ENCODE results near the gene KCNIP4.

The KCNIP4 gene

GRCh38 chr4:21018817-21019216 lies 929.8 kb downstream of the KCNIP4 start:
- DNase-seq, result no peak

DNA sequence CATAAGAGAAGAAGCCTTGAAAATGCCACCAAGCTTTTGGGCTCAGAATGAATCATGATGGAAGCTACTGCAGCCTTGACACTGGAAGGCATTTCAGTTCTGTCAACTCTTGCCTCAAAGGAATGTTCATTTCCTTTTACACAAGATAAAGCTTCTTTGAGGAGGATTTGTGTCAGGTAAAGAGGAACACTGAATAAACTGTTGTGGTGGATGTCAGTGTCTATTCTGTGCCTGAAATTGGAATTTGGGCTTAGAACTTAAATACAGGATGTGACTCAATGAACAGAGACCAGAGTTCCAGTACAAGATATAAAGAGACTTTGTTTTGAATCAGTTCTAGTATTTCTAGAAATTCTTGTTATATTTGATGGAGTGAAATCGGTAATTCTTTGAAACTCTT lies 935.1 kb downstream of the KCNIP4 start:
- DNase-seq, result no peak

GRCh38 chr4:21012851-21013331 lies 935.7 kb downstream of the KCNIP4 start:
- DNase-seq, result no peak

DNA sequence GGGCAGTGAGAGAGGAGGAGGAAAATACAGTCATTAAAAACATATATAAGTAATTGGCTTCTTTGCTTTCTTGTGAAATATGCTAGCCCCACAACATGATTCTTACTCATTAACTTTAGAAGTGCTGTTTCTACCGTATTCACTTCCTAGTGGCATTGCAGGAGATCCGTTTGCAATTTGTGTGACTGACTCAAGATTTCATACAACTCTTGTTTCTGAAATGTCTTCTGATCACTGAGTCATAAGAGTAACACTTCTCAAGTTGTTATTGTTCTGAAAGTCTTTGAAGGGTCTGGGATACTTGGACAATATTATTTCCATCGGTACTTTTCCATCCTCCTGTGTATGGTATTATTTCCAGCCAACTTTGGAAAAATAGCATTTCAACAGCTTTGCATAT lies 937.5 kb downstream of the KCNIP4 start:
- no peak for DNase-seq

DNA sequence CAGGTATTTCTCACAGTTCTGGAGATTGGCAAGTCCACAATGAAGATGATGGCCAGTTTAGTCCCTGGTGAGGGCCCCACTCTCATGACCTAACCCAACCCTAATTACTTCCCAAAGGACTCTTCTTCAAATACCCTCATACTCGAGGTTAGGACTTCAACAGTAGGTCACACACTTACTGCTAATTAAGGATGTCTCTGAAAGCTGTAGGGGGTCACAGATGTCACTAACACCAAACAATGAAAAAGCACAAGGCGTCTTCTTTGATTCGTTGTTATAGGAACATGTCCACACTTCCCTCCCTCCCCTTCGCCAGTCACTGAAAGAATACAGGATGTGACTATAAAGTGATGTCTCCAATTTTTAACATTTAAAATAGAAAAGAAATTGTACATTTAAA lies 938.6 kb downstream of the KCNIP4 start:
- DNase-seq, result no peak

- DNase-seq, result no peak
Observed at GRCh38 chr4:21005647-21006046, 942.9 kb downstream of the KCNIP4 start.

DNA sequence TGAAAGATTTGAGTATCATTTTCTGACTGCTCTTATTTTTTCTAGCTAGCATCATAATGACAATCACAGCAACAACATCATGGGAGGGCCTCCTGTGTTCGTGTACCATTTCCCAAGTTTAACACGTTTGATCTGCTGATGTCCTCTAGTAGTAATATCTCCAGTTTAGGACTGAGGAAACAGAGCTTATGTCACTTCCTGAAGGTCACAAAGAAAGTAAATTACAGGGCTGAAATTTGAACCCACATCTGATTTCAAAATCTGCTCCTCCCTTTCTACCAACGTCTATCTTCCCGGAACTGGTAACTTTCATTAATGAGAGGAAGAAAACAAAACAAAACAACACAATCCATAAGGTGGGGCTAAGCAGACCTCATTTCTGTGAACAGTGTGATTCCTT lies 945.6 kb downstream of the KCNIP4 start:
- no peak for DNase-seq

DNA sequence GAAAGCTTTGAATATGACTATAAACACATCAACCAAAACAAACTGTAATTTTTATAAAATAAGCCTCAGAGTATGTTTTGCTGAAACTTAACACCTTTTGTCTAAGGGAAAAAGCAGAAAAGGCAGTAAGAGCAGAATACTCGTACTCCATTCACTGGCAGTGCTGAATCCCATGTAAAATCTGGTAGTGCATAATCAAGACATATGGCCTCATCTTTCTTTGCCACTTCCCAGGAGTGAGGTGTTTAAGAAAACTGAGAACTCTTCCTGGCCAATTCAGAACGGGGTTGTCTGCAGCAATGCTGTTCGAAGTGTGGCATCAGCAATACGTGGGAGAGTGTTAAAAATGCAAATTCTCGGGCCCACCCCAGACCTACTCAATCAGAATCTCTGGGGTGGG lies 946.3 kb downstream of the KCNIP4 start:
- DNase-seq, result no peak

DNA sequence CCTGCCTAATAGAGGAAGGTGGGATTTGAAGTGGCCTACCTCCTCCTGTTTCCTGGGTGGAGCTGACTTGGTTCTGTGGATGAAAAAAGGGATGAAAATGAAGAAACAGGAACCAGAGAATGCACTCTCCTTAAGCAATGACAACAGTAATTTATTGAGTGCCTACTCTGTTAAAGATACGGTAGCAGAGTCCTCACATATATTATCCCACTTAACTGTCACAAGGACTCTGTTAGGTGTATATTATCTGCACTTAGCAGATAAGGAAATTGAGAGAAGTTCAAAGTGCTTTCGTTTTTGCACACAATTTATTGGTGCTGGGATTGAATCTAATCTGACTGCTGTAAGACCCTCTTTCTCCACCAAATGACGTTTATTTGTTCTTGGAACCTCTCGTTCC lies 947.1 kb downstream of the KCNIP4 start:
- no peak for DNase-seq

GRCh38 chr4:20997886-20998285 lies 950.7 kb downstream of the KCNIP4 start:
- no peak for DNase-seq

DNA sequence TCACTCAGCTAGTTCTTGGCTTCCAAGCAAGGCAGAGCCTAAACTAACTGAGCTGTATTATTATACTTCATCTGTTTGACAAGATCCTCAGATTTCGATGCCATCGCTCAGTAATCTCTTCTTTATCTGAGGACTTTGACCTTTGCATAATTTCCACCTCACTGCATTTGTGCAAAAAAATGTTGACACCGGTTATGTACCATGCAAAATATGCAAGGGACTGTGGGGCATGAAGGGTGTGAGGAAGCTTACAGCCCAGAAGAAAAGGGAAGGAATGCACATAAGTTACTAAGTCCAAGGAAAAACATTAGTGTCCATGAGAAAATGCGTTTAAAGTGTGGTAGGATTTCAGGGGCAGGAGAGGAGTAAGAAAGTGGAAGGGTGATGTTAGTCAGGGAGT lies 953.0 kb downstream of the KCNIP4 start:
- DNase-seq, result no peak

- no peak for DNase-seq
Observed at GRCh38 chr4:20995015-20995414, 953.6 kb downstream of the KCNIP4 start.

DNA sequence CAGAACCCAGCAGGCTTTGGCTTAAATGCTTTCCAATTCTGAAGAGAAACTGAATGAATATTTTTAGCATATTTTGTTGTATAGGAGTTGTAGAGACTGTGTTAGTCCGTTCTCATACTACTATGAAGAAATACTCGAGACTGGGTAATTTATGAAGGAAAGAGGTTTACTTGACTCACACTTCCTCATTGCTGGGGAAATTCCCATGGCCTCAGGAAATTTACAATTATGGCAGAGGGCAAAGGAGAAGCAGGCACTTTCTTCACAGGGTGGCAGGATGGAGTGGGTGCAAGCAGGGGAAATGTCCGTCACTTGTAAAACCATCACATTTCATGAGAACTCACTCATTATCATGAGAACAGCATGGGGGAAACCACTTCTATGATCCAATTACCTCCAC lies 956.6 kb downstream of the KCNIP4 start:
- DNase-seq, result no peak

GRCh38 chr4:20987191-20987590 lies 961.4 kb downstream of the KCNIP4 start:
- no peak for DNase-seq

DNA sequence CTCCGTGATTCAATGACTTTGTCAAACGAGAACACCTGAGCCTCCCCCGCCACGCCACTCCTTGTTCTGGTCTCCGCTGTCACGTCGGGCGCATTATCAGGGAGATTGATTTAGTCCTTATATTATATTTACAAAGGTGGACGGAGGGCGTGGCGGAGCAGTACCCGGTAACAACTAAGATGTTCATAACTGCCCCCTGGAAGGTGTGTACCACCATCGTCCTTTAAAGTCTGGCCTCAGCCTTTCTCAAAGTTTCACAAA lies 964.1 kb downstream of the KCNIP4 start:
- DNase-seq, result no peak

DNA sequence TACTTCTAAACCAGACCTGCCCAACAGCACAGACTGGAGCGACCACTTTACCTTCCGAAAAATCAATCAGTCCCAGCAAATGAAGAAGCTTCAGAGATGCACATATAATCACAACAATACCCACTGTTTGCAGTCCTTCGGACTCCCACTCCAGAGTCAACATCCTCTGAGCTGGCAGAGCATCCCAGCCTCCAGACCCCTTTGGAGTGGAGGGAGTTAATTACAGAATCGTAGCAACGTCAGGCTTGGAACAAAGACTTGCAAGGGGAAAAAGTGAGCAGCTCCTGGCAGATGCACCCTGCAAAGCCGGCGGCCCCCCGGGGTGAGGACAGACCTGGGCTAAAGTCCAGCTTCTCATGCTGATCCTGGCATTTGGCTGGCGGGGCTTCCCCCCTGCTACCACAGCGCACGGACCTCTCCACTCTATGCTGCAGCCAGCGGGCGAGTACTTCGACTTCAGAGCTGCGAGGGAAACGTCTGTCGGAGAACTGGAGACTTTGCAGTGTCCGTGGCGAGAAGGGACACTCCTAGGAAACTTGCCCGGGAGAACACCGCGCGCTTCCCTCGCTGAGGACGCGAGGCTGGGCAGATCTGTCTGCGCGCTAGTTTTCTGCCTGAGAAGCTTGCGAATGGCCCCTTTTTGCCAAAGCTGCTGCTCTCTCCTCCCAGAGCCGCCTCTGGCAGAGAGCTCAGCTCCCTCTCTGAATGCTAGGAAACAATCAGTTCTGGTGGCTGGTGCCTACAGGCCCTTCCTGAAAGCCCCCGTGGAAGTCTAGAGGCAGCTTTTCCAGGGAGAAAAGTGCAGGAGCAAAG lies 964.6 kb downstream of the KCNIP4 start:
- DNase-seq, result no peak

DNA sequence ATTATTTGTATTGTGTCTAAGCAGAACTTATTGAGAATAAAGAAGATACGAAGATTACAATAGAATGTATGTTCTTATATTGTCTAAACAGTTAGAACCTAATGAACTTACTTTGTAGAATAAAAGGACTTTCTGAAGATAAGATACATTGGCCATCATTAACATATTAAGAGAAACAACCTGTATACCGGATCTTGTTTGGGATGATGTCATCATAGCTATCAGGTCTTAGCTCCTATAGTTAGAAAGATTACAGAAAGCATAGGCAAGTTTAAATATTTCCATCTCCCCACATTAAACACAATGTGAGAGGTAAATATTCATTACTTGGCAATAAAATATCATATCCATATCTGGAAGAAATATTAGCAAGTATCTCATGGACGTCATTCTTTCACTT lies 966.0 kb downstream of the KCNIP4 start:
- DNase-seq, result no peak

DNA sequence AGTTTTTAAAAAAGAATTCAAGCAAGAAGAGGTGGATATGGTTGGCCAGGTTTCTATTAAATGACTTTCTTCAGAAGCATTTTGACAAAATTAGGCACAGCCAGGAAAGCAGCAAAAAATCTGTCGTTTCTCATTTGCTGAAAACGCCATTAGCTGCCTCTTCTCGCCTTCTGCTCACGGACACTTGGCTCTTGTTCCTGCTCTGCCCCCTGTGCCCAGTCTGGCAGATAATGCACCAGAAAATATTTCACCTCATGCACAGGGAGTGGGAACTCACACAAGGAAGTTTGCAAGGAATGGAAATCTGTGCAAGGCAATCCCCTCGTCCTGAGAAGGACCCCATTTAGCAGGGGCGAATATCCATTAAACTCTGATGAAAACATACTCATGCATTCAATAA lies 988.3 kb downstream of the KCNIP4 start:
- no peak for DNase-seq

GRCh38 chr4:20954541-20954940 lies 994.0 kb downstream of the KCNIP4 start:
- DNase-seq, result no peak

GRCh38 chr4:20944961-20945360 lies 1003.6 kb downstream of the KCNIP4 start:
- DNase-seq, result no peak

- no peak for DNase-seq
Observed at GRCh38 chr4:20944451-20944850, 1004.1 kb downstream of the KCNIP4 start.

- DNase-seq, result no peak
Observed at GRCh38 chr4:20938204-20938603, 1010.4 kb downstream of the KCNIP4 start.

GRCh38 chr4:20926529-20926928 lies 1022.0 kb downstream of the KCNIP4 start:
- DNase-seq, result no peak

GRCh38 chr4:20925176-20925575 lies 1023.4 kb downstream of the KCNIP4 start:
- no peak for DNase-seq

- DNase-seq, result no peak
Observed at GRCh38 chr4:20922962-20923361, 1025.6 kb downstream of the KCNIP4 start.

All from stimulated activated CD4-positive, alpha-beta T cell treated with anti-CD3 and anti-CD28 coated beads, Interleukin-15, amount 100 ng/mL, for 24 hours (primary cell).